DND-41 (cell line): ENCODE measurements around the gene LAMA2.

ENCODE experiments used
- ATAC-seq: fragments of 200-7000 bp; cut with Tn5 transposase; 3 replicates; pipeline ENCODE4 v1.9.1; 2021; ENCODE audit warnings: low read depth; ENCODE audit not compliant: insufficient read depth
- DNase-seq: peaks from one replicate; pipeline ENCODE4 v3.0.0-alpha.2; 2020
- H2AFZ ChIP-seq: 2 replicates; pipeline ENCODE4 v1.6.0; 2012; ENCODE audit warnings: low read depth, low read length
- H3K27ac ChIP-seq: 2 replicates; pipeline ENCODE4 v1.5.1; 2012; ENCODE audit warnings: low read length, inconsistent platforms
- H3K27me3 ChIP-seq: fragments of 200-600 bp; sonication (generic); 2 replicates; pipeline ENCODE4 v1.6.0; 2012; ENCODE audit warnings: low read length, mild to moderate bottlenecking, inconsistent platforms; ENCODE audit not compliant: insufficient read depth, poor library complexity
- H3K36me3 ChIP-seq: 2 replicates; pipeline ENCODE4 v1.5.1; 2012; ENCODE audit warnings: low read length, inconsistent platforms; ENCODE audit not compliant: insufficient read depth
- H3K4me1 ChIP-seq: 2 replicates; pipeline ENCODE4 v1.5.1; 2012; ENCODE audit warnings: mild to moderate bottlenecking, low read length; ENCODE audit not compliant: insufficient read depth
- H3K4me2 ChIP-seq: 2 replicates; pipeline ENCODE4 v1.6.0; 2012; ENCODE audit warnings: mild to moderate bottlenecking, moderate library complexity, low read length, inconsistent platforms; ENCODE audit not compliant: insufficient read depth
- H3K4me3 ChIP-seq, 2 experiments: fragments of 200-600 bp in 1 of 2; shearing (Covaris generic) in 1 of 2; 2 replicates each; pipeline ENCODE4 v1.5.1; 2012 to 2016; ENCODE audit warnings: inconsistent platforms in 2 of 2, low read length in 2 of 2, mild to moderate bottlenecking in 2 of 2, low read depth in 1 of 2, moderate library complexity in 1 of 2
- H3K79me2 ChIP-seq: 2 replicates; pipeline ENCODE4 v1.6.0; 2012; ENCODE audit warnings: low read length, inconsistent platforms; ENCODE audit not compliant: insufficient read depth
- H3K9ac ChIP-seq: 2 replicates; pipeline ENCODE4 v1.6.0; 2012; ENCODE audit warnings: low read depth, mild to moderate bottlenecking, inconsistent platforms, low read length, moderate library complexity
- H3K9me3 ChIP-seq: 2 replicates; pipeline ENCODE4 v1.5.1; 2012; ENCODE audit warnings: low read length, moderate library complexity, mild to moderate bottlenecking, inconsistent platforms; ENCODE audit not compliant: insufficient read depth, severe bottlenecking
- H4K20me1 ChIP-seq: 2 replicates; pipeline ENCODE4 v1.6.0; 2012; ENCODE audit warnings: low read length; ENCODE audit not compliant: insufficient read depth
- CTCF ChIP-seq: IDR thresholded peaks from 2 replicates; pipeline ENCODE4 v1.5.1; 2012; ENCODE audit warnings: borderline replicate concordance, low read length, moderate library complexity, mild to moderate bottlenecking; ENCODE audit not compliant: poor library complexity, severe bottlenecking; ENCODE audit errors: extremely low read depth
- EZH2 ChIP-seq: IDR thresholded peaks from 3 replicates; pipeline ENCODE4 v1.6.1; 2012; ENCODE audit warnings: borderline replicate concordance, low read depth, mild to moderate bottlenecking, moderate library complexity, low read length, inconsistent platforms; ENCODE audit not compliant: severe bottlenecking

LAMA2 gene

GRCh38 chr6:128882991-128883611, at the start of gene LAMA2:
Gene LAMA2 (plus strand): TSS chr6:128883138. CDS start chr6:128883246, 108 bp downstream.
- Histone ChIP-seq H2AFZ (no peak within 1 kb of the TSS), H3K4me3 (no peak within 1 kb of the TSS), H4K20me1 (no peaks in the 10 kb centered on the region), H3K79me2 (no peaks in the 10 kb centered on the region), H3K27me3 (no peaks in the 10 kb centered on the region), H3K36me3 (no peaks in the 10 kb centered on the region), H3K4me1 (no peaks in the 10 kb centered on the region), H3K9ac (no peak within 1 kb of the TSS), H3K9me3 (no peaks in the 10 kb centered on the region), H3K27ac (no peak within 1 kb of the TSS), H3K4me2 (no peak within 1 kb of the TSS)
- TF ChIP-seq EZH2 (no peak), CTCF (no peak)
- DNase-seq: no peak
- ATAC-seq: no peak

- no peak overlapping the region for H3K4me2 ChIP-seq
- H3K27me3 ChIP-seq: no peaks in the 10 kb centered on the region
- no peaks in the 10 kb centered on the region for H3K36me3 ChIP-seq
- no peak for TF ChIP-seq EZH2
- no peak for TF ChIP-seq CTCF
- no peak overlapping the region for H3K4me3 ChIP-seq
- H2AFZ ChIP-seq: no peak overlapping the region
- H4K20me1 ChIP-seq: no peaks in the 10 kb centered on the region
- ATAC-seq: no peak
- no peak for DNase-seq
- H3K27ac ChIP-seq: no peak overlapping the region
- no peak overlapping the region for H3K9ac ChIP-seq
- no peaks in the 10 kb centered on the region for H3K4me1 ChIP-seq
- no peaks in the 10 kb centered on the region for H3K9me3 ChIP-seq
- H3K79me2 ChIP-seq: no peaks in the 10 kb centered on the region
Measured at GRCh38 chr6:128836761-128837160, 46.2 kb upstream of the LAMA2 start.

GRCh38 chr6:128841518-128841917, 41.4 kb upstream of the LAMA2 start:
- Histone ChIP-seq H2AFZ (no peak overlapping the region), H3K79me2 (no peaks in the 10 kb centered on the region), H3K36me3 (no peaks in the 10 kb centered on the region), H3K9ac (no peak overlapping the region), H3K4me3 (no peak overlapping the region), H3K27ac (no peak overlapping the region), H4K20me1 (no peaks in the 10 kb centered on the region), H3K27me3 (no peaks in the 10 kb centered on the region), H3K4me1 (no peaks in the 10 kb centered on the region), H3K9me3 (no peaks in the 10 kb centered on the region), H3K4me2 (no peak overlapping the region)
- DNase-seq (no peak), ATAC-seq (no peak)
- TF ChIP-seq CTCF (no peak), EZH2 (no peak)
